ENCODE measurements around the gene SPR. TPM values are rescaled to one million over a fixed set of nuclear protein-coding genes. Genes with fewer than 3 reads are reported as not detected.

SPR gene
- total and polyA plus RNA-seq, 9 of the 15 experiments (the other 6 are each of a cell fraction or from before 2014, with no cell fraction given): 7.7 to 38.3 (median 26.3) TPM

DNA sequence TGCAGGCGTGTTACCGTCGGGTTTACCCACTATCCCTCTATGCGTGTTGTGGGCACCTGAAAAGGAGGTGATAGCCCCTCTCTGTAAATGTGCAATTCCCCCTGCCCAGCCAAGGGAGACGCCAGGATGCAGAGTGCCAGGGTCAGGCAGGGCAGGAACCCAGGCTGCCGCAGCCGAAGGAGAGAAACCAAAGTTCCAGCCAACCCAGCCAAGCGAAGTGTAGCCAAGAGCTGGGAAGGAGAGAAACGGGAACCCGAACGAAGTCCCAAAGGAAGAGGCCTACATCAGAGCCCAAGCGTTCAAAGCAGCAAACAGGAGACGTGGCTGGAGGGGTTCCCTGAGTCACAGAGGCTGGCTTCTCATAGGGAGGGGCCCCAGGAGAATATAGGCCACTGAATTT lies 24.2 kb upstream of the SPR start:
- H3K36me3 ChIP-seq (ENCODE audit: control insufficient read depth, insufficient read depth, low read length): no peaks in the 10 kb centered on the region
- no peak overlapping the region for H2AFZ ChIP-seq (ENCODE audit: low read depth, low read length)
- H3K4me3 ChIP-seq: no peak overlapping the region
- no peaks in the 10 kb centered on the region for H3K79me2 ChIP-seq (ENCODE audit: control insufficient read depth, insufficient read depth, low read length)
- H4K20me1 ChIP-seq (replicated peaks; ENCODE audit: control insufficient read depth, insufficient read depth, low read length): no peaks in the 10 kb centered on the region
- H3K9me1 ChIP-seq (ENCODE audit: control insufficient read depth, insufficient read depth, low read length): no peaks in the 10 kb centered on the region
- H3K4me2 ChIP-seq (ENCODE audit: insufficient read depth, low read length): no peak overlapping the region
- H3K9ac ChIP-seq (ENCODE audit: insufficient read depth in 1 of 2, low read depth in 2 of 2, low read length in 2 of 2): no peak overlapping the region
- no peak for FAIRE-seq
- H3K4me1 ChIP-seq (replicated peaks in 1 of 2; ENCODE audit: control insufficient read depth in 2 of 2, insufficient read depth in 2 of 2, low read length in 2 of 2): peaks cover 3 to 8% of the 10 kb centered on the region in 2 experiments; a peak in 3 of 5 replicates
- H3K27ac ChIP-seq (ENCODE audit: extremely low read depth, low read depth, low read length): no peak overlapping the region
- no TSS peak for BruUV-seq (replicated peaks)
- no peak for DNase-seq (ENCODE audit: extremely low read depth in 1 of 4, low spot score in 3 of 4)
- WGBS (ENCODE audit: insufficient coverage, low coverage, missing lambda C conversion rate): 11% methylated on average over 13 of the region's 13 CpGs
- ATAC-seq: no peak
- in situ Hi-C loops (cut with MboI) (no loop called here), intact Hi-C loops (cut with micrococcal nuclease) (loop anchor here (5.0 kb wide), 1 partner anchor 46 kb away; no protein-coding TSS in a partner anchor)
- no peaks in the 10 kb centered on the region for H3K9me3 ChIP-seq (replicated peaks; ENCODE audit: control insufficient read depth, insufficient read depth, low read depth, low read length)
- peaks cover 2 to 5% of the 10 kb centered on the region in 2 experiments; a peak in 1 of 5 replicates for H3K27me3 ChIP-seq (ENCODE audit: control insufficient read depth in 2 of 2, insufficient read depth in 2 of 2, low read length in 2 of 2)
- POLR2A ChIA-PET: interaction anchor here (0.6 to 1.8 kb wide), 2 partner anchors 24 to 25 kb away, joined by 3 read pairs; no protein-coding TSS in a partner anchor
- CTCF ChIA-PET (ENCODE audit: low intra/inter-chr PET ratio): interaction anchor here (0.7 to 2.0 kb wide), 4 partner anchors 34 to 1061 kb away, joined by 3 to 16 read pairs (median 4); no protein-coding TSS in a partner anchor
- TF ChIP-seq POLR2H (tag; IDR thresholded peaks at IDR 0.05; ENCODE audit: low read depth) (no peak), ZNF696 (CRISPR knock-in tag; conservative IDR thresholded peaks at IDR 0.05) (no peak), ZNF57 (CRISPR knock-in tag; IDR thresholded peaks at IDR 0.05) (no peak), SMARCC2 (IDR thresholded peaks at IDR 0.05; ENCODE audit: low read depth) (no peak), TEAD4 (IDR thresholded peaks at IDR 0.05; ENCODE audit: low read length) (no peak), TEAD4 (CRISPR knock-in tag; IDR thresholded peaks at IDR 0.05; ENCODE audit: borderline replicate concordance) (no peak), MCM7 (IDR thresholded peaks at IDR 0.05) (no peak), U2AF2 (optimal IDR thresholded peaks at IDR 0.05; ENCODE audit: low read depth, low read length) (no peak), SIN3A (IDR thresholded peaks at IDR 0.05; ENCODE audit: borderline replicate concordance in 2 of 2, control insufficient read depth in 1 of 2, low read depth in 2 of 2, low read length in 2 of 2) (no peak), MAZ (CRISPR knock-in tag; conservative IDR thresholded peaks at IDR 0.05 in 1 of 2, IDR thresholded peaks at IDR 0.05 in 1 of 2) (no peak)
- TF ChIP-seq, protein P1, sequence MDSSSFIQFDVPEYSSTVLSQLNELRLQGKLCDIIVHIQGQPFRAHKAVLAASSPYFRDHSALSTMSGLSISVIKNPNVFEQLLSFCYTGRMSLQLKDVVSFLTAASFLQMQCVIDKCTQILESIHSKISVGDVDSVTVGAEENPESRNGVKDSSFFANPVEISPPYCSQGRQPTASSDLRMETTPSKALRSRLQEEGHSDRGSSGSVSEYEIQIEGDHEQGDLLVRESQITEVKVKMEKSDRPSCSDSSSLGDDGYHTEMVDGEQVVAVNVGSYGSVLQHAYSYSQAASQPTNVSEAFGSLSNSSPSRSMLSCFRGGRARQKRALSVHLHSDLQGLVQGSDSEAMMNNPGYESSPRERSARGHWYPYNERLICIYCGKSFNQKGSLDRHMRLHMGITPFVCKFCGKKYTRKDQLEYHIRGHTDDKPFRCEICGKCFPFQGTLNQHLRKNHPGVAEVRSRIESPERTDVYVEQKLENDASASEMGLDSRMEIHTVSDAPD (CRISPR knock-in tag; IDR thresholded peaks at IDR 0.05): no peak
- TF ChIP-seq, protein P2, sequence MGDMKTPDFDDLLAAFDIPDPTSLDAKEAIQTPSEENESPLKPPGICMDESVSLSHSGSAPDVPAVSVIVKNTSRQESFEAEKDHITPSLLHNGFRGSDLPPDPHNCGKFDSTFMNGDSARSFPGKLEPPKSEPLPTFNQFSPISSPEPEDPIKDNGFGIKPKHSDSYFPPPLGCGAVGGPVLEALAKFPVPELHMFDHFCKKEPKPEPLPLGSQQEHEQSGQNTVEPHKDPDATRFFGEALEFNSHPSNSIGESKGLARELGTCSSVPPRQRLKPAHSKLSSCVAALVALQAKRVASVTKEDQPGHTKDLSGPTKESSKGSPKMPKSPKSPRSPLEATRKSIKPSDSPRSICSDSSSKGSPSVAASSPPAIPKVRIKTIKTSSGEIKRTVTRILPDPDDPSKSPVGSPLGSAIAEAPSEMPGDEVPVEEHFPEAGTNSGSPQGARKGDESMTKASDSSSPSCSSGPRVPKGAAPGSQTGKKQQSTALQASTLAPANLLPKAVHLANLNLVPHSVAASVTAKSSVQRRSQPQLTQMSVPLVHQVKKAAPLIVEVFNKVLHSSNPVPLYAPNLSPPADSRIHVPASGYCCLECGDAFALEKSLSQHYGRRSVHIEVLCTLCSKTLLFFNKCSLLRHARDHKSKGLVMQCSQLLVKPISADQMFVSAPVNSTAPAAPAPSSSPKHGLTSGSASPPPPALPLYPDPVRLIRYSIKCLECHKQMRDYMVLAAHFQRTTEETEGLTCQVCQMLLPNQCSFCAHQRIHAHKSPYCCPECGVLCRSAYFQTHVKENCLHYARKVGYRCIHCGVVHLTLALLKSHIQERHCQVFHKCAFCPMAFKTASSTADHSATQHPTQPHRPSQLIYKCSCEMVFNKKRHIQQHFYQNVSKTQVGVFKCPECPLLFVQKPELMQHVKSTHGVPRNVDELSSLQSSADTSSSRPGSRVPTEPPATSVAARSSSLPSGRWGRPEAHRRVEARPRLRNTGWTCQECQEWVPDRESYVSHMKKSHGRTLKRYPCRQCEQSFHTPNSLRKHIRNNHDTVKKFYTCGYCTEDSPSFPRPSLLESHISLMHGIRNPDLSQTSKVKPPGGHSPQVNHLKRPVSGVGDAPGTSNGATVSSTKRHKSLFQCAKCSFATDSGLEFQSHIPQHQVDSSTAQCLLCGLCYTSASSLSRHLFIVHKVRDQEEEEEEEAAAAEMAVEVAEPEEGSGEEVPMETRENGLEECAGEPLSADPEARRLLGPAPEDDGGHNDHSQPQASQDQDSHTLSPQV (IDR thresholded peaks at IDR 0.05): no peak
- TF ChIP-seq, protein P3, sequence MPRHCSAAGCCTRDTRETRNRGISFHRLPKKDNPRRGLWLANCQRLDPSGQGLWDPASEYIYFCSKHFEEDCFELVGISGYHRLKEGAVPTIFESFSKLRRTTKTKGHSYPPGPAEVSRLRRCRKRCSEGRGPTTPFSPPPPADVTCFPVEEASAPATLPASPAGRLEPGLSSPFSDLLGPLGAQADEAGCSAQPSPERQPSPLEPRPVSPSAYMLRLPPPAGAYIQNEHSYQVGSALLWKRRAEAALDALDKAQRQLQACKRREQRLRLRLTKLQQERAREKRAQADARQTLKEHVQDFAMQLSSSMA (CRISPR knock-in tag; IDR thresholded peaks at IDR 0.05): no peak

Measured in K562 (cell line).